ENCODE results near the gene RPS2. TPM values are rescaled to one million over a fixed set of nuclear protein-coding genes. Genes with fewer than 3 reads are reported as not detected.
"Not testable (repeated sequence)": the region's sequence is repeated elsewhere in the genome, so short reads cannot be mapped to it uniquely, and the experiment has no call there.

The RPS2 gene
- total RNA-seq, 1 donor from 2014 or later: 1,490 TPM

DNA sequence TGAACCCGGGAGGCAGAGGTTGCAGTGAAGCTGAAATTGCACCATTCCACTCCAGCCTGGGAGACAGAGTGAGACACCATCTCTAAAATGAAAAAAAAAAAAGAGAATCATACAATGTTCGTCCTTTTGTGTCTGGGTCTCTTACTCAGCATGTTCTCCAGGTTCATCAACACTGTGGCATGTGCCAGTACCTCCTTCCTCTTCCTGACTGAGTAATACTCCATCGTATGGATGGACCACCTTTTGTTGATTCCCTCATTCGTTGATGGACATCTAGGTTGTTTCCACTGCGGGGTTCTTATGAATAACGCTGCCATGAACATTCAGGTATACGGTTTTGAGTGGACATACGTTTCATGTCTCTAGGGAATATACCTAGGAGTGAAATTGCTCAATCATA, 42.3 kb downstream of the RPS2 start:
- DNase-seq: no peak
- intact Hi-C loops (cut with DNase I): loop anchor here (10.0 kb wide), 1 partner anchor 58 kb away; no protein-coding TSS in a partner anchor
- ATAC-seq: no peak
- H3K27me3 ChIP-seq: peaks cover 64% of the 10 kb centered on the region
- no peaks in the 10 kb centered on the region for H3K36me3 ChIP-seq
- H3K4me3 ChIP-seq: no peak overlapping the region
- peaks cover 6% of the 10 kb centered on the region for H3K4me1 ChIP-seq
- no peak overlapping the region for H3K27ac ChIP-seq
- TF ChIP-seq, protein P1, sequence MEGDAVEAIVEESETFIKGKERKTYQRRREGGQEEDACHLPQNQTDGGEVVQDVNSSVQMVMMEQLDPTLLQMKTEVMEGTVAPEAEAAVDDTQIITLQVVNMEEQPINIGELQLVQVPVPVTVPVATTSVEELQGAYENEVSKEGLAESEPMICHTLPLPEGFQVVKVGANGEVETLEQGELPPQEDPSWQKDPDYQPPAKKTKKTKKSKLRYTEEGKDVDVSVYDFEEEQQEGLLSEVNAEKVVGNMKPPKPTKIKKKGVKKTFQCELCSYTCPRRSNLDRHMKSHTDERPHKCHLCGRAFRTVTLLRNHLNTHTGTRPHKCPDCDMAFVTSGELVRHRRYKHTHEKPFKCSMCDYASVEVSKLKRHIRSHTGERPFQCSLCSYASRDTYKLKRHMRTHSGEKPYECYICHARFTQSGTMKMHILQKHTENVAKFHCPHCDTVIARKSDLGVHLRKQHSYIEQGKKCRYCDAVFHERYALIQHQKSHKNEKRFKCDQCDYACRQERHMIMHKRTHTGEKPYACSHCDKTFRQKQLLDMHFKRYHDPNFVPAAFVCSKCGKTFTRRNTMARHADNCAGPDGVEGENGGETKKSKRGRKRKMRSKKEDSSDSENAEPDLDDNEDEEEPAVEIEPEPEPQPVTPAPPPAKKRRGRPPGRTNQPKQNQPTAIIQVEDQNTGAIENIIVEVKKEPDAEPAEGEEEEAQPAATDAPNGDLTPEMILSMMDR (IDR thresholded peaks at IDR 0.05): no peak
- H3K9me3 ChIP-seq: no peaks in the 10 kb centered on the region

DNA sequence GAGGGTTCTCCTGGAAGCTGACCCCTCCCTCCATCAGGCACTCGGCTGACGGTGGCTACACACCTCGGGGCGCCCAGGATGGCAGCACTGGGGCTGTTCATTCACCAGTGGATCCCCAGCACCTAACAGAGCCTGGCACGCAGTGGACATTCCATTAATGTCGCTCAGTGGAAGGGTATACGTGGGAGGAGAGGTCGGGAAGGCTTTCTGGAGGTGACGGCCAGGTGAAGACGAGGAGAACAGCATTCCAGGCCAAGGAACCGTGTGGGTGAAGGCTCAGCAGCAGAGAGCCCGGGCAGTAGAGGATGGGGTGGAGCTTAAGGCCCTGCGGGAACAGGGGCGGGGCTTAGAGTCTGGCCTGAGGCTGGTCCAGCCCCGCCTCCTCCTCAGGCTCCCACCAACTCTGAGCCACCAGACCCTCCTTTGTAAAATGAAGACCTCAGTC, 43.9 kb downstream of the RPS2 start:
- intact Hi-C loops (cut with DNase I): loop anchor here (10.0 kb wide), 1 partner anchor 56 kb away; no protein-coding TSS in a partner anchor
- H3K4me1 ChIP-seq: peaks cover 6% of the 10 kb centered on the region
- H3K27me3 ChIP-seq: peaks cover 77% of the 10 kb centered on the region

DNA sequence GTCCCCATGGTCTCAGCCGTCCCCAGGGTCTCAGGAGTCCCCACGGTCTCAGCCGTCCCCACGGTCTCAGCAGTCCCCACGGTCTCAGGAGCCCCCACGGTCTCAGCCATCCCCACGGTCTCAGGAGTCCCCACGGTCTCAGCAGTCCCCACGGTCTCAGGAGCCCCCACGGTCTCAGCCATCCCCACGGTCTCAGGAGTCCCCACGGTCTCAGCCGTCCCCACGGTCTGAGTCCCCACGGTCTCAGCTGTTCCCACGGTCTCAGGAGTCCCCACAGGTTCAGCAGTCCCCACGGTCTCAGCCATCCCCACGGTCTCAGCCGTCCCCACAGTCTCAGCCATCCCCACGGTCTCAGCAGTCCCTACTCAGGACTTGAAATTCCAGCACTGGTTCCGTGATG, 44.5 kb downstream of the RPS2 start:
- ATAC-seq, H3K4me3 ChIP-seq, H3K36me3 ChIP-seq, DNase-seq, H3K27ac ChIP-seq, H3K4me1 ChIP-seq, H3K9me3 ChIP-seq: not testable (repeated sequence)
- peaks cover 82% of the 10 kb centered on the region for H3K27me3 ChIP-seq
- intact Hi-C loops (cut with DNase I): loop anchor here (10.0 kb wide), 1 partner anchor 55 kb away; no protein-coding TSS in a partner anchor

More for the DNA sequence above, 43.9 kb downstream of the RPS2 start:
- H3K27ac ChIP-seq: no peak overlapping the region
- no peak overlapping the region for H3K4me3 ChIP-seq
- H3K36me3 ChIP-seq: no peaks in the 10 kb centered on the region
- H3K9me3 ChIP-seq: no peaks in the 10 kb centered on the region
- TF ChIP-seq, protein P1 (IDR thresholded peaks at IDR 0.05): no peak
- ATAC-seq (peak; percentile 52), DNase-seq (peak; percentile 55)

DNA sequence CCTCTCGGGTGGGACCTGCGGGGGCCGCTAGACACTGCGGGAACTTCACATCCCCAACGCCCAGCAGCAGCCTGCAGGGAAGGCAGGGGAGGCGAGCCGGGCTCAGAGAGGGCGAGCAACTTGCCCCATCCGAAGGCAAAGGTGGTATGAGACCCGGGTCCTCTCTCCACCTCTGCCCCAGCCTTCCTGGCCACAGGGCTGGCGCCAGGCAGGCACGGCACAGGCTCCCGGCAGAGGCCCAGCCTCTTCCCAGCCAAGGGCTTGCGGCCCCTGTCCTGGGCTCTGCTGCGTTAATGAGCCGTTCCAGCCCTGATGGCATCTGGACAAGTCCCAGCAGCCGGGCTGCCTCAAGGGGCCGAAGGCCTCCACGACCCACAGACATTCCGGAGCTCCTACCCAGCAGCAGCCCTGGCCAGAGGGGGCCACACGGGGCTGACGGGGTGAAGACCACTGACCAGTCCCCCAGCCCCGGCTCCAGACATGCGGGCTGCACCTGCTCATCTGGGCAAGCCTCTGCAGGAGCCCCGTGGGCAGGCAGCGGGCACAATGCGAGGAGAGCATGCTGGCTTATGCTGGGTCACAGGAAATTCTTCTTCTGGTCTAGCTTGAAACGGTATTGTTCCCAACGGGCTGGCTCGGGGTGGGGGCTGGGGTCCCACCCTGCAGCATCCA, 45.2 kb downstream of the RPS2 start:
- no peak for ATAC-seq
- H3K27me3 ChIP-seq: peaks cover 84% of the 10 kb centered on the region

DNA sequence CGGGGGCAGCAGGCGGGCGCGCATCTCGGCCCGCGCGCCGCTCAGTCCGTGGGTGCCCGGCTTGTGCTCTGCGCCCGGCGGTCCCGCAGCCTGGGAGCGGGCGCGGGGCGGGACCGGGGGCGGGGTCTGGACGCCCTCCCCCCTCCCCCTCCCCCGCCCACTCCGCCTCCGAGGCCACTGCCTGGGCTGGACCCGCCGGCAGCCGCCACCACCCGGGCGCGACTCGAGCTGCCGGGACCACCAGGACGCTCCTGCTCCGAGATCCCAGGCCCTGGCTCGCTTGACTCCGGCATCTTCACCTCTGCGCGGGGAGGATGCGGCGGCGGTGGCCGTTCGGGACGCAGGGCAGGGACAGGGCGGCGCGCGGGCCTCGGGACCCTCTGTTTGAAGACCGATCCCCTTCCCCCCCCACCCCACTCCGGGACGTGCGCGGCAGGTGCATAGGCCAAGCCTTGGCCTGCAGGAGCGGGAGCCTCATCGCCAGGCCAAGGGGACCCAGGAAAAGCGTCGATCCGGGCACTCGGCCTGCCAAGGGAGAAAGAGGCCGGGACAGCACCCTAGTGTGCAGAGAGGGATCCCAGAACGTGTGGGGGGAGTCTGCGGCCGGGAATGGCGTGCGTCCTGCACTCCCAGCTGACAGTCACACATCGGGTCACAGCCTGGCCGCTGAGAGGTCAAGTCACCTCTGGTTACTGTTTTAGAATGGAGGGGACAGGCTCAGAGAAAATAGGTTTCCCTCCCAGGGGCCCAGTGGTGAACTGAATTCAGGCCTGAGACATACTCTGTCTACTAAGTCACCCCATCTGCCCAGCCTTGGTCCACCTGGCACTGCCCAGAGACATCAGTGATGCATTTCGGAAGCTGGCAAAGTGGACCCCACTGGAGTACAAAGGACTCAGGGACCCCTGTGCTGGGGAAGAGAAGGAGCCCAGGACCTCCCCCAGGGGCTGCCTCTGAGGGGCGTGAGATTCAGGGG, 46.0 kb downstream of the RPS2 start, which contains the start of gene HS3ST6:
TSS of gene HS3ST6 (minus strand) at position 65 of the 976 bp plus-strand sequence. CDS start 92 bp downstream, outside the sequence.
- DNase-seq (no peak), ATAC-seq (no peak)
- intact Hi-C loops (cut with DNase I): no loop called here
- H3K27ac ChIP-seq: no peak within 1 kb of the TSS
- peaks cover 86% of the 10 kb centered on the region for H3K27me3 ChIP-seq
- no peaks in the 10 kb centered on the region for H3K9me3 ChIP-seq
- H3K4me1 ChIP-seq: peaks cover 3% of the 10 kb centered on the region
- H3K4me3 ChIP-seq: no peak within 1 kb of the TSS
- H3K36me3 ChIP-seq: no peaks in the 10 kb centered on the region
- TF ChIP-seq, protein P1 (IDR thresholded peaks at IDR 0.05): no peak

More for the DNA sequence above, 45.2 kb downstream of the RPS2 start:
- Histone ChIP-seq H3K36me3 (no peaks in the 10 kb centered on the region), H3K4me1 (peaks cover 6% of the 10 kb centered on the region), H3K27ac (no peak overlapping the region), H3K4me3 (no peak overlapping the region), H3K9me3 (no peaks in the 10 kb centered on the region)
- TF ChIP-seq, protein P1 (IDR thresholded peaks at IDR 0.05): no peak
- intact Hi-C loops (cut with DNase I): no loop called here
- DNase-seq: peak; percentile 61

All from upper lobe of right lung (tissue), 1 donor.